NCI-H1105 (cell line): ENCODE data around the gene CD151.

Source experiments
- DNase-seq: peaks from one replicate; lab custom pipeline; 2025; lab: John Stamatoyannopoulos, UW

The CD151 gene

DNA sequence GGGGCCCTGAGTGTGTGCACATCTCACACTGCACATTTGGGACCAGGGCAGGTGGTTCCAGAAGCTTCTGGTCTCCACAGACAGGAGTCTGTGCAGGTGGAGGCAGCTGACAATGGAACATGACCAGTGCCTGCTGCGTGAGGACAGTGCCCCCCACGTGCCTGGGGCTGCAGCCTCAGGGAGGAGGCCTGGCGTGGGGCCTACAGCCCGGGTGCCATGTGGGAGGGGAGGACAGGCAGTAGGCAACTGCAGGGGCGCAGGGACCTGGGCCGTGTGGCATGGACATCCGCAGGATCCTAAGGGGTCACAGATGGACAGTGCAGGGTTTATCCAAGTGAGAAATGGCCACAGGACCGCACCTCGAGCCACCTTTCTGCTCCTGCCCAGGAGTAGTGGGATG lies 38.7 kb downstream of the CD151 start:
- no peak for DNase-seq

- no peak for DNase-seq
These were observed 40.0 kb downstream of the CD151 start for GRCh38 chr11:872799-873198.

DNA sequence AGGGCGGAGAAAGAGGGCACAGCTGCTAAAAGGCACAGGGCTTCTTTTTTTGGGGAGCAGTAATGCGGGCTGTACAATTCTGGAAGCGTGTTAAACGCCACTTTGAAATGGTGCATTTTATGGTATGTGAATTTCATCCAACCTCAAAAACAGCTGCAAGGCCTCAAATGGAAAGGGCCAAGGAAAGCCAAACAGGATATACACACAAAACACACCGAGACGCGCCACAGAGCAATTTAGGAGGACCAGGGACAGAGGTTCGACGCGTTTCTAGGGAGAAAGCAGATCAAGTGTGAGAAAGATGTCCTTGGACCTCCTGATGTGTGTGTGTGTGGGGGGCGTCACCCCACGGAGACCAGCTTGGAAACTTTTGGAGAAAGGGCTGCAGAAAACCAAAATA lies 41.0 kb downstream of the CD151 start:
- DNase-seq, result no peak

DNA sequence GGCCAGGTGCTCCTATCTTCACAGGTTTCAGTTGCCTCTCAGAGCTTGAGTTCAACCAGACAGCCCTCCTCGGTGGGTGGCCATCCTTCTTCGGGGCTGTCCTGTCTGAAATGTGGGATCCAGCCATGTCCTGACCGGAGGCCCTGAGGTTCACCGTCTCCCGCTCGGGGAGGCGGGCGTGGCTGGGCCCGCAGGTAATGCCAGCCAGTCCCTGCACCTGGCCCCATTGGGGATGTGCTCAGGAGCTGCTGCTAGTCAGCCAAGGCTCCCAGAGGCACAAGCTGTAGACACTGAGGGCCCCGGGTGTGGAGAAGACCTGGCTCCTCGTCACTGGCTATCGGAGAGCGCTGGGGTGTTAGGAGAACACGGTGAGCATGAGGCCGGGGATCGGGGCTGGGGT lies 42.5 kb downstream of the CD151 start:
- DNase-seq, result no peak

GRCh38 chr11:875769-876301 lies 43.1 kb downstream of the CD151 start:
- DNase-seq, result no peak

GRCh38 chr11:876545-876944 lies 43.8 kb downstream of the CD151 start:
- no peak for DNase-seq

DNA sequence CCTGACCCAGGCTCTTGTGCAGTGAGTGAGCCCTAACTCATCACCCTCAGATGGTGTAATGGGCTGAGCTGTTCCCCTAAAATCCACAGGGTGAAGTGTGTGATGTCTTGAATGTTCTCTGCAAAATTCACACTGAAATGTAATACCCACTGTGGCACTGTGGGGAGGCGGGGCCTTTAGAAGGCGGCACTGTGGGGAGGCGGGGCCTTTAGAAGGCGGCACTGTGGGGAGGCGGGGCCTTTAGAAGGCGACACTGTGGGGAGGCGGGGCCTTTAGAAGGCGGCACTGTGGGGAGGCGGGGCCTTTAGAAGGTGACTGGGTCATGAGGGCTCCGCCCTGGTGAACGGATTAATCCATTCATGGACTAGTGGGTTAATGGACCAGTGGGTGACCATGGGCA lies 44.8 kb downstream of the CD151 start:
- no peak for DNase-seq

GRCh38 chr11:880447-880846 lies 47.7 kb downstream of the CD151 start:
- no peak for DNase-seq

DNA sequence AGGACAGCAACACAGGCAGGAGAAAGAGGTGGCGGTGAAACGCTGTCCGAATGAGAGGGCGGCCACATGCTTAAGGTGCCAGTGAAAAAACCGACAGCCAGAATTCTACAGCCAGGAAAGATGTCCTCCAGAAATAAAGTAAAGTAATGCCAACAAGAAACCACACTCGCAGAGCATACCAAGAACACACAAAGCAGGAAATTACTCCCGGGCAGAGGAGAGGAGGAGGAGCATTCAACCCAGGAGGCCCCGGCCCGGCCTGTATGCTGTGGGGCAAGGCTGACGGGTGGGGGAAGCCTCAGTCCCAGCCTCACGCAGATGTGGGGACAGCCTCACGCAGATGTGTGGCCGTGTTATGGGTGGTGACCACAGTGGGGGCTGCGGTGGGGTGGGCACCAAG lies 49.8 kb downstream of the CD151 start:
- no peak for DNase-seq

- DNase-seq, result no peak
These were observed 50.8 kb downstream of the CD151 start for GRCh38 chr11:883527-883926.

GRCh38 chr11:884578-885070 lies 51.9 kb downstream of the CD151 start:
- no peak for DNase-seq

DNA sequence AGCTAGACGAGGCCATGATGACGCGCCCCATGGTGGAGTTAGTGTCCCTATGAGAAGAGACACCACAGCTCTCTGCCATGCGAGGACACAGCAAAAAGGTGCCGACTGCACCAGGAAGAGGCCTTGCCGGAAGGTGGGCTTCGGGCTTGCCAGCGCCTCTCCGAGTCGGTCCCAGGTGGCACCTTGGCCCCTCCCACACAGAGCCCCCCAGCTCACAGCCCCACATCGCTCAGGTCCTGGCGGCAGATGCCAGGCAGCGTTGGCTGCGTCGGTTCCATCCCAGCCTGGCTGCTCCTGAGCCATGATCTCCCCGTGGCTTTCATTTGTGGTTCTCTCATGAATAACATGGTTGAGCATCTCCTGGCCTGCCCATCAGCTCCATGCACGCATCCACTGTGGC lies 53.8 kb downstream of the CD151 start:
- DNase-seq, result no peak

DNA sequence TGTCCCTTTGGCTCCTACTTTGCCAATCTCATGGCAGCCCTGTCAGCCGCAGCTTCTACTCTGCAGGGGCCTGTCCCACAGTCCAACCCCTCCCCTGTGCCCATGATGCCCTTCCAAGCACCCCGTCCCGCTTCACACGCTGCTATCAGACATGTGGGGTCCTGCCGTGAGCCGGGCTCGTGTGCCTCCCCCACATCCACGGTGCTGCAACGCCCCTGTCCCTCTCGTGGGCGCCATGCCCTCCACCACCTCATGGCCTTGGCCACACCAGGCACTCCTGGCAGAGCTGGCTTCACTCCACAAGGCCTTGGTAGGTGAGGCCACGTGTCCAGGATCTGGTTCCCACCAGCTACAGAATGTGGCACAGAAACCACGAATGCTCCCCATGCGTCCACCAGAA lies 54.8 kb downstream of the CD151 start:
- DNase-seq, result no peak
